CD4-positive, alpha-beta T cell treated with Interleukin-17A for 4 hours (primary cell): ENCODE data around the gene KIF2C.

Experiments used
- DNase-seq: peaks from one replicate; pipeline ENCODE4 v3.0.0-alpha.2; 2020; ENCODE audit warnings: mixed read lengths

KIF2C gene

DNA sequence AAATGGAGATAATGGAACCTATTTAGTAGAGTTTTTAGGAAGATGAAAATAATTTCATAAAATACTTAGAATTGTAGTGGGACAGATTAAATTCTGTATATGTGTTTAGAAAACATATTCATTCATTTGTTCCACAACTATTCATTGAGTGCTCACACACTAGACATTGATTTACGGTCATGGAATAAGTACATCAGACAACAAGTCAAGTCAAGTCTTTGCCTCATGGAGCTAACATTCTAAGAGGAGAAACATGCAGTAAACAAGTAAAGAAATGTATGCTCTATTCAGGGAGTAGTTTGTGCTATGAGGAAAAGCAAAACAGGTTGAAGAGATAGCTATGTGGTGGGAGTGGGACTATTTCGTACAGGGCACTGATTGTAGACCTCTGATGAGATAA lies 77.7 kb downstream of the KIF2C start:
- no peak for DNase-seq
